WTC11 (cell line): Measurements from ENCODE around the gene PIGP. TPM values are rescaled to one million over a fixed set of nuclear protein-coding genes. Genes with fewer than 3 reads are reported as not detected.

Experiments
- ATAC-seq: fragments of 200-7000 bp; cut with Tn5 transposase; 2 replicates; pipeline ENCODE4 v1.10.0; 2021; ENCODE audit warnings: mild to moderate bottlenecking, moderate library complexity
- CTCF ChIA-PET: fragments of 300-600 bp; sonication (Branson Sonifier 250); formaldehyde crosslinking; loops from one replicate; lab custom pipeline; 2021; ENCODE audit warnings: antibody characterized with exemption; lab: Charles Lee
- POLR2A ChIA-PET: fragments of 350-600 bp; sonication (Branson Sonifier 250); formaldehyde crosslinking; loops from one replicate; lab custom pipeline; 2021; ENCODE audit warnings: antibody characterized with exemption; lab: Charles Lee
- DNase-seq: peaks from one replicate; pipeline ENCODE4 v3.0.0; 2021; ENCODE audit warnings: low spot score
- H3K27ac Mint-ChIP-seq: 2 replicates; pipeline ENCODE4 v1.8.0; 2021; ENCODE audit warnings: mixed read lengths
- H3K27me3 Mint-ChIP-seq: 2 replicates; pipeline ENCODE4 v1.8.0; 2021; ENCODE audit warnings: low read depth, mild to moderate bottlenecking, moderate library complexity, mixed read lengths
- H3K36me3 Mint-ChIP-seq: 2 replicates; pipeline ENCODE4 v1.8.0; 2021; ENCODE audit warnings: mixed read lengths
- H3K4me1 Mint-ChIP-seq: 2 replicates; pipeline ENCODE4 v1.8.0; 2022; ENCODE audit warnings: mixed read lengths
- H3K4me3 Mint-ChIP-seq: 2 replicates; pipeline ENCODE4 v1.8.0; 2021; ENCODE audit warnings: mild to moderate bottlenecking, moderate library complexity, mixed read lengths
- H3K9me3 Mint-ChIP-seq: 2 replicates; pipeline ENCODE4 v1.8.0; 2021; ENCODE audit warnings: mixed read lengths
- AFF4 ChIP-seq: sonication (generic); formaldehyde crosslinking; IDR thresholded peaks from 2 replicates; pipeline ENCODE4 v1.8.1; 2023; ENCODE audit warnings: mild to moderate bottlenecking, missing genetic modification reagents, borderline replicate concordance
- ARID4B ChIP-seq: sonication (generic); formaldehyde crosslinking; IDR thresholded peaks from 2 replicates; pipeline ENCODE4 v1.8.0; 2023; ENCODE audit warnings: missing genetic modification reagents, mild to moderate bottlenecking, borderline replicate concordance
- ATF2 ChIP-seq: sonication (generic); formaldehyde crosslinking; IDR thresholded peaks from 2 replicates; pipeline ENCODE4 v1.8.1; 2022; ENCODE audit warnings: low read depth, missing genetic modification reagents, borderline replicate concordance
- ATF6 ChIP-seq: sonication (generic); formaldehyde crosslinking; IDR thresholded peaks from 2 replicates; pipeline ENCODE4 v1.8.1; 2023; ENCODE audit warnings: mild to moderate bottlenecking, missing genetic modification reagents
- E2F5 ChIP-seq: sonication (generic); formaldehyde crosslinking; IDR thresholded peaks from 2 replicates; pipeline ENCODE4 v1.8.1; 2022; ENCODE audit warnings: mild to moderate bottlenecking, moderate library complexity, missing genetic modification reagents
- HMGXB4 ChIP-seq: sonication (generic); formaldehyde crosslinking; IDR thresholded peaks from 2 replicates; pipeline ENCODE4 v1.8.1; 2023; ENCODE audit warnings: mild to moderate bottlenecking, moderate library complexity, missing genetic modification reagents
- IRF2 ChIP-seq: sonication (generic); formaldehyde crosslinking; IDR thresholded peaks from 2 replicates; pipeline ENCODE4 v1.8.0; 2022; ENCODE audit warnings: low read depth, missing genetic modification reagents, borderline replicate concordance
- MXD4 ChIP-seq: fragments of 250-450 bp; sonication (Bioruptor Pico); IDR thresholded peaks from 2 replicates; pipeline ENCODE4 v1.8.0; 2021; ENCODE audit warnings: mild to moderate bottlenecking, moderate library complexity, borderline replicate concordance
- NFE2L1 ChIP-seq: sonication (generic); formaldehyde crosslinking; IDR thresholded peaks from 2 replicates; pipeline ENCODE4 v1.8.1; 2023; ENCODE audit warnings: missing genetic modification reagents
- NR1H2 ChIP-seq: sonication (generic); formaldehyde crosslinking; IDR thresholded peaks from 2 replicates; pipeline ENCODE4 v1.9.0; 2021; ENCODE audit warnings: mild to moderate bottlenecking, moderate library complexity, missing genetic modification reagents
- OVOL2 ChIP-seq: fragments of 250-450 bp; sonication (Bioruptor Pico); IDR thresholded peaks from 2 replicates; pipeline ENCODE4 v1.9.0; 2021; ENCODE audit warnings: mild to moderate bottlenecking, borderline replicate concordance
- TCF7 ChIP-seq: sonication (generic); formaldehyde crosslinking; IDR thresholded peaks from 2 replicates; pipeline ENCODE4 v1.8.0; 2022; ENCODE audit warnings: mild to moderate bottlenecking, low read depth, missing genetic modification reagents, moderate library complexity
- TEAD4 ChIP-seq: sonication (generic); formaldehyde crosslinking; IDR thresholded peaks from 2 replicates; pipeline ENCODE4 v1.8.0; 2022; ENCODE audit warnings: mild to moderate bottlenecking, missing genetic modification reagents
- ZBTB43 ChIP-seq: sonication (generic); formaldehyde crosslinking; IDR thresholded peaks from 2 replicates; pipeline ENCODE4 v1.8.1; 2023; ENCODE audit warnings: mild to moderate bottlenecking, missing genetic modification reagents
- ZNF281 ChIP-seq: sonication (generic); formaldehyde crosslinking; IDR thresholded peaks from 2 replicates; pipeline ENCODE4 v1.8.0; 2023; ENCODE audit warnings: mild to moderate bottlenecking, missing genetic modification reagents
- ZNF423 ChIP-seq: fragments of 250-450 bp; sonication (Bioruptor Pico); IDR thresholded peaks from 2 replicates; pipeline ENCODE4 v2.1.2; 2022; ENCODE audit warnings: mild to moderate bottlenecking, moderate library complexity
- ZNF671 ChIP-seq: fragments of 250-450 bp; sonication (Bioruptor Pico); IDR thresholded peaks from 2 replicates; pipeline ENCODE4 v1.8.0; 2021; ENCODE audit warnings: mild to moderate bottlenecking
- total RNA-seq: library from RNA; stranded (reverse); gene quantifications from 3 replicates; pipeline ENCODE4 v1.2.3, GENCODE V29; 2021

The PIGP gene
- total RNA-seq, 1 experiment from 2014 or later = 10.9 TPM

GRCh38 chr21:37032293-37032692, 40.6 kb downstream of the PIGP start (continued):
- TF ChIP-seq HMGXB4 (CRISPR knock-in tag) = no peak
- TF ChIP-seq ZNF671 = no peak
- TF ChIP-seq ARID4B (CRISPR knock-in tag) = no peak
- TF ChIP-seq ZBTB43 (CRISPR knock-in tag) = no peak
- no peak for TF ChIP-seq ATF6

- peaks cover 8% of the 10 kb centered on the region for H3K27me3 Mint-ChIP-seq
- no peak overlapping the region for H3K4me3 Mint-ChIP-seq
- ChIA-PET POLR2A (interaction anchor here (0.6 kb wide), 1 partner anchor 9 kb away, joined by 8 read pairs; no protein-coding TSS in a partner anchor), CTCF (interaction anchor here (1.4 kb wide), 1 partner anchor 54 kb away, joined by 3 read pairs; no protein-coding TSS in a partner anchor)
- H3K36me3 Mint-ChIP-seq = no peaks in the 10 kb centered on the region
- TF ChIP-seq OVOL2 (CRISPR knock-in tag) (no peak), ATF2 (CRISPR knock-in tag) (no peak), TCF7 (CRISPR knock-in tag) (no peak), AFF4 (CRISPR knock-in tag) (no peak), NFE2L1 (CRISPR knock-in tag) (no peak), IRF2 (CRISPR knock-in tag) (no peak), NR1H2 (CRISPR knock-in tag) (no peak), ZNF423 (CRISPR knock-in tag) (no peak), E2F5 (CRISPR knock-in tag) (no peak), ZNF281 (no peak), TEAD4 (no peak), MXD4 (CRISPR knock-in tag) (no peak)
- ATAC-seq (no peak), DNase-seq (no peak)
- H3K4me1 Mint-ChIP-seq = 0 out of 2 replicates have a peak, but pooled peaks cover 4% of the 10 kb centered on the region
- H3K27ac Mint-ChIP-seq = no peak overlapping the region
- H3K9me3 Mint-ChIP-seq = no peaks in the 10 kb centered on the region
Measured at GRCh38 chr21:37030864-37031263, 42.0 kb downstream of the PIGP start.
